Measurements from ENCODE around the gene TLL2.

The TLL2 gene

GRCh38 chr10:96505150-96506136 is 8.3 kb downstream of the TLL2 start:
- DNase-seq: no peak

GRCh38 chr10:96502561-96503282 is 11.0 kb downstream of the TLL2 start:
- peak; percentile 47 for DNase-seq

GRCh38 chr10:96501985-96502384 is 11.7 kb downstream of the TLL2 start:
- DNase-seq: no peak

- DNase-seq: no peak
Measured at GRCh38 chr10:96500519-96500918, 13.2 kb downstream of the TLL2 start.

- no peak for DNase-seq
Measured at GRCh38 chr10:96500050-96500449, 13.7 kb downstream of the TLL2 start.

- no peak for DNase-seq
Measured at GRCh38 chr10:96497391-96497790, 16.3 kb downstream of the TLL2 start.

- DNase-seq: no peak
Measured at GRCh38 chr10:96496281-96496925, 17.3 kb downstream of the TLL2 start.

GRCh38 chr10:96495544-96495943 is 18.2 kb downstream of the TLL2 start:
- no peak for DNase-seq

GRCh38 chr10:96494694-96495093 is 19.0 kb downstream of the TLL2 start:
- no peak for DNase-seq

- no peak for DNase-seq
Measured at GRCh38 chr10:96493871-96494525, 19.7 kb downstream of the TLL2 start.

GRCh38 chr10:96493254-96493653 is 20.5 kb downstream of the TLL2 start:
- DNase-seq: no peak

GRCh38 chr10:96491303-96491702 is 22.4 kb downstream of the TLL2 start:
- DNase-seq: no peak

- DNase-seq: no peak
Measured at GRCh38 chr10:96488161-96488935, 25.4 kb downstream of the TLL2 start.

GRCh38 chr10:96482815-96483588 is 30.7 kb downstream of the TLL2 start:
- no peak for DNase-seq

GRCh38 chr10:96478355-96478754 is 35.4 kb downstream of the TLL2 start:
- DNase-seq: no peak

GRCh38 chr10:96473866-96474265 is 39.9 kb downstream of the TLL2 start:
- no peak for DNase-seq

- peak; percentile 14 for DNase-seq
Measured at GRCh38 chr10:96470116-96470743, 43.5 kb downstream of the TLL2 start.

GRCh38 chr10:96468845-96469244 is 44.9 kb downstream of the TLL2 start:
- DNase-seq: no peak

GRCh38 chr10:96465599-96465998 is 48.1 kb downstream of the TLL2 start:
- no peak for DNase-seq

GRCh38 chr10:96463562-96463961 is 50.2 kb downstream of the TLL2 start:
- no peak for DNase-seq
